HepG2 (cell line): ENCODE data around the gene PCYOX1L.

Experiments
- FOXJ3 ChIP-seq: sonication (generic); formaldehyde crosslinking; IDR thresholded peaks from 2 replicates; pipeline ENCODE4 v1.4.0; 2020; ENCODE audit warnings: missing genetic modification reagents, mild to moderate bottlenecking, borderline replicate concordance
- HDAC1 ChIP-seq: sonication (generic); formaldehyde crosslinking; IDR thresholded peaks from 2 replicates; pipeline ENCODE4 v1.5.1; 2020; ENCODE audit warnings: mild to moderate bottlenecking, missing genetic modification reagents
- MYC ChIP-seq: sonication (generic); formaldehyde crosslinking; IDR thresholded peaks from 2 replicates; pipeline ENCODE4 v1.9.0; 2021; ENCODE audit warnings: missing genetic modification reagents, borderline replicate concordance
- NR3C1 ChIP-seq: sonication (generic); formaldehyde crosslinking; IDR thresholded peaks from 2 replicates; pipeline ENCODE4 v1.4.0; 2020; ENCODE audit warnings: missing genetic modification reagents
- SATB2 ChIP-seq: sonication (generic); formaldehyde crosslinking; IDR thresholded peaks from 2 replicates; pipeline ENCODE4 v1.5.0; 2020; ENCODE audit warnings: missing genetic modification reagents
- ZFP1 ChIP-seq: IDR thresholded peaks from 2 replicates; pipeline ENCODE4 v1.6.1; 2016
- ZNF317 ChIP-seq: sonication (generic); formaldehyde crosslinking; IDR thresholded peaks from 2 replicates; pipeline ENCODE4 v1.5.0; 2020; ENCODE audit warnings: mild to moderate bottlenecking, missing genetic modification reagents
- TF ChIP-seq, protein P1 (sequence below): sonication (generic); formaldehyde crosslinking; IDR thresholded peaks from 2 replicates; pipeline ENCODE4 v1.4.0; 2020; ENCODE audit warnings: missing genetic modification reagents
- TF ChIP-seq, protein P2 (sequence below): sonication (generic); formaldehyde crosslinking; IDR thresholded peaks from 2 replicates; pipeline ENCODE4 v1.5.0; 2020; ENCODE audit warnings: missing genetic modification reagents
- TF ChIP-seq, protein P3 (sequence below): IDR thresholded peaks from 2 replicates; pipeline ENCODE4 v1.6.1; 2016; ENCODE audit warnings: missing compliant biosample characterization, missing genetic modification reagents, borderline replicate concordance

DNA sequence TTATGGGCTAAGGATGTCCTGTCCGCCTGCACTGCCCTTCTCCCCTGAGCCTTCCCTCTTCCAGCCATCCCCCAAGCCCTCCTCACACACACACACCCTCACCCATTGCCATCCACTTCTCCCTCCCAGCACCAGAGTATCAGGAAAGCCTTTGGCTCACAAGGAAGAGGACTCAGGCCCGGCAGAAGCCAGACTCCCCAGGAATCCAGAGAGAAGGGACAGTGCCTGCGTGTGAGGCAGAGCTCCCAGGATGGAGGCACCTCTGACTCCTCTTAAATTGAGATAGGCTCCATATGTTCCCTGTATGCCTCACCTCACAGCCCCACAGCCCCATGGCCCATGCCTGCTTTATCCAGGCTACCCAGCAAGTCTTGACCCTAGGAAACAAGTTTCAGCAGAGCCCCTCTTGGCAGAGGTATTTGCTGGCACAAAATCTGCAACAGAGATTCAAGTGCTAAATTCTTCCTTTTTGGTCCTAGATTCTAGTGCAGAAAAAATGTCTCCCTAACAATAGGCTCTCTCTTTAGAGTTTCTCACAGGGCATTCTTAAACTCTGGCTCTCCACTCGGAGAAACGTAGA is 20.5 kb downstream of the PCYOX1L start:
- TF ChIP-seq, protein P1, sequence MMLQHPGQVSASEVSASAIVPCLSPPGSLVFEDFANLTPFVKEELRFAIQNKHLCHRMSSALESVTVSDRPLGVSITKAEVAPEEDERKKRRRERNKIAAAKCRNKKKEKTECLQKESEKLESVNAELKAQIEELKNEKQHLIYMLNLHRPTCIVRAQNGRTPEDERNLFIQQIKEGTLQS (CRISPR knock-in tag) = no peak
- TF ChIP-seq HDAC1 (no peak), NR3C1 (CRISPR knock-in tag) (no peak), ZNF317 (CRISPR knock-in tag) (no peak), MYC (CRISPR knock-in tag) (no peak), ZFP1 (no peak), SATB2 (no peak), FOXJ3 (CRISPR knock-in tag) (no peak)
- TF ChIP-seq, protein P2, sequence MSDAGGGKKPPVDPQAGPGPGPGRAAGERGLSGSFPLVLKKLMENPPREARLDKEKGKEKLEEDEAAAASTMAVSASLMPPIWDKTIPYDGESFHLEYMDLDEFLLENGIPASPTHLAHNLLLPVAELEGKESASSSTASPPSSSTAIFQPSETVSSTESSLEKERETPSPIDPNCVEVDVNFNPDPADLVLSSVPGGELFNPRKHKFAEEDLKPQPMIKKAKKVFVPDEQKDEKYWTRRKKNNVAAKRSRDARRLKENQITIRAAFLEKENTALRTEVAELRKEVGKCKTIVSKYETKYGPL (CRISPR knock-in tag) = no peak
- TF ChIP-seq, protein P3, sequence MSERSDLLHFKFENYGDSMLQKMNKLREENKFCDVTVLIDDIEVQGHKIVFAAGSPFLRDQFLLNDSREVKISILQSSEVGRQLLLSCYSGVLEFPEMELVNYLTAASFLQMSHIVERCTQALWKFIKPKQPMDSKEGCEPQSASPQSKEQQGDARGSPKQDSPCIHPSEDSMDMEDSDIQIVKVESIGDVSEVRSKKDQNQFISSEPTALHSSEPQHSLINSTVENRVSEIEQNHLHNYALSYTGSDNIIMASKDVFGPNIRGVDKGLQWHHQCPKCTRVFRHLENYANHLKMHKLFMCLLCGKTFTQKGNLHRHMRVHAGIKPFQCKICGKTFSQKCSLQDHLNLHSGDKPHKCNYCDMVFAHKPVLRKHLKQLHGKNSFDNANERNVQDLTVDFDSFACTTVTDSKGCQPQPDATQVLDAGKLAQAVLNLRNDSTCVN (CRISPR knock-in tag) = no peak
